ENCODE data around the gene GABRE.
"Not testable (repeated sequence)": the region's sequence is repeated elsewhere in the genome, so short reads cannot be mapped to it uniquely, and the experiment has no call there.

GABRE gene

GRCh38 chrX:151970027-151970426 lies 4.4 kb downstream of the GABRE start:
- no peak for DNase-seq (ENCODE audit: low read depth in 2 of 2)

- no peak for DNase-seq (ENCODE audit: low read depth in 2 of 2)
Observed at GRCh38 chrX:151966236-151966635, 8.2 kb downstream of the GABRE start.

- no peak for DNase-seq (ENCODE audit: low read depth in 2 of 2)
Observed at GRCh38 chrX:151962034-151962433, 12.4 kb downstream of the GABRE start.

GRCh38 chrX:151958101-151958500 lies 16.4 kb downstream of the GABRE start:
- DNase-seq (ENCODE audit: low read depth in 2 of 2) = no peak

GRCh38 chrX:151954730-151955129 lies 19.7 kb downstream of the GABRE start:
- no peak for DNase-seq (ENCODE audit: low read depth in 2 of 2)

GRCh38 chrX:151938172-151938571 lies 36.3 kb downstream of the GABRE start:
- no peak for DNase-seq (ENCODE audit: low read depth in 2 of 2)

- DNase-seq (ENCODE audit: low read depth in 2 of 2) = no peak
Observed at GRCh38 chrX:151935358-151935757, 39.1 kb downstream of the GABRE start.

GRCh38 chrX:151929126-151929525 lies 45.4 kb downstream of the GABRE start:
- DNase-seq (ENCODE audit: low read depth in 2 of 2) = no peak

GRCh38 chrX:151923648-151924047 lies 50.8 kb downstream of the GABRE start:
- no peak for DNase-seq (ENCODE audit: low read depth in 2 of 2)

GRCh38 chrX:151922692-151923091 lies 51.8 kb downstream of the GABRE start:
- no peak for DNase-seq (ENCODE audit: low read depth in 2 of 2)

GRCh38 chrX:151921866-151922265 lies 52.6 kb downstream of the GABRE start:
- no peak for DNase-seq (ENCODE audit: low read depth in 2 of 2)

- DNase-seq (ENCODE audit: low read depth in 2 of 2) = no peak
Observed at GRCh38 chrX:151921292-151921691, 53.2 kb downstream of the GABRE start.

GRCh38 chrX:151920530-151920929 lies 53.9 kb downstream of the GABRE start:
- no peak for DNase-seq (ENCODE audit: low read depth in 2 of 2)

- DNase-seq (ENCODE audit: low read depth in 2 of 2) = no peak
Observed at GRCh38 chrX:151920101-151920500, 54.4 kb downstream of the GABRE start.

- no peak for DNase-seq (ENCODE audit: low read depth in 2 of 2)
Observed at GRCh38 chrX:151919610-151920009, 54.9 kb downstream of the GABRE start.

GRCh38 chrX:151918736-151919135 lies 55.7 kb downstream of the GABRE start:
- not testable (repeated sequence) for DNase-seq (ENCODE audit: low read depth in 2 of 2)

- DNase-seq (ENCODE audit: low read depth in 2 of 2) = no peak
Observed at GRCh38 chrX:151912780-151913179, 61.7 kb downstream of the GABRE start, which contains the start of gene MAGEA4. Gene MAGEA4, plus strand, starts transcription at chrX:151912889. Its CDS starts 10,776 bp downstream, at chrX:151923665.

- DNase-seq (ENCODE audit: low read depth in 2 of 2) = no peak
Observed at GRCh38 chrX:151912221-151912620, 62.3 kb downstream of the GABRE start.

GRCh38 chrX:151904989-151905388 lies 69.5 kb downstream of the GABRE start:
- no peak for DNase-seq (ENCODE audit: low read depth in 2 of 2)
